HepG2 (cell line): ENCODE measurements around the gene SLIRP. TPM values are rescaled to one million over a fixed set of nuclear protein-coding genes. Genes with fewer than 3 reads are reported as not detected.

Source experiments
- HOXA5 ChIP-seq: sonication (generic); formaldehyde crosslinking; IDR thresholded peaks from 2 replicates; pipeline ENCODE4 v1.4.0; 2020; ENCODE audit warnings: missing genetic modification reagents
- KMT2A ChIP-seq: sonication (generic); formaldehyde crosslinking; IDR thresholded peaks from 2 replicates; pipeline ENCODE4 v1.4.0; 2020; ENCODE audit warnings: missing genetic modification reagents
- MEIS1 ChIP-seq: sonication (generic); formaldehyde crosslinking; IDR thresholded peaks from 2 replicates; pipeline ENCODE4 v1.9.0; 2021; ENCODE audit warnings: mild to moderate bottlenecking, missing genetic modification reagents, moderate library complexity, borderline replicate concordance
- NFKBIZ ChIP-seq: IDR thresholded peaks from 2 replicates; pipeline ENCODE4 v1.6.1; 2018; ENCODE audit warnings: missing genetic modification reagents, missing compliant biosample characterization
- NONO ChIP-seq, 2 experiments: fragments of 450-650 bp in 1 of 2; sonication (generic) in 1 of 2; formaldehyde crosslinking in 1 of 2; IDR thresholded peaks in 1 of 2; conservative IDR thresholded peaks in 1 of 2; 2 replicates each; pipeline versions ENCODE4 v1.6.1 to v1.8.0; 2017 to 2022; ENCODE audit warnings: mild to moderate bottlenecking in 1 of 2, missing genetic modification reagents in 1 of 2, moderate library complexity in 1 of 2
- NR2C2 ChIP-seq: sonication (generic); formaldehyde crosslinking; IDR thresholded peaks from 2 replicates; pipeline ENCODE4 v1.4.0; 2020; ENCODE audit warnings: missing genetic modification reagents, mild to moderate bottlenecking, moderate library complexity, borderline replicate concordance
- UBTF ChIP-seq: sonication (generic); formaldehyde crosslinking; IDR thresholded peaks from 2 replicates; pipeline ENCODE4 v1.4.0; 2020; ENCODE audit warnings: mild to moderate bottlenecking, missing genetic modification reagents
- ZBED4 ChIP-seq: sonication (generic); formaldehyde crosslinking; IDR thresholded peaks from 2 replicates; pipeline ENCODE4 v1.4.0; 2020; ENCODE audit warnings: missing genetic modification reagents, borderline replicate concordance
- ZBTB14 ChIP-seq: sonication (generic); formaldehyde crosslinking; IDR thresholded peaks from 2 replicates; pipeline ENCODE4 v1.4.0; 2020; ENCODE audit warnings: missing genetic modification reagents
- ZNF224 ChIP-seq: sonication (generic); formaldehyde crosslinking; IDR thresholded peaks from 2 replicates; pipeline ENCODE4 v1.5.0; 2020; ENCODE audit warnings: mild to moderate bottlenecking, missing genetic modification reagents
- ZNF256 ChIP-seq: sonication (generic); formaldehyde crosslinking; conservative IDR thresholded peaks from 2 replicates; pipeline ENCODE4 v1.4.0; 2020; ENCODE audit warnings: missing genetic modification reagents
- ZNF362 ChIP-seq: sonication (generic); formaldehyde crosslinking; IDR thresholded peaks from 2 replicates; pipeline ENCODE4 v1.4.0; 2020; ENCODE audit warnings: missing genetic modification reagents, mild to moderate bottlenecking, borderline replicate concordance
- ZNF543 ChIP-seq: sonication (generic); formaldehyde crosslinking; IDR thresholded peaks from 2 replicates; pipeline ENCODE4 v1.4.0; 2020; ENCODE audit warnings: mild to moderate bottlenecking, missing genetic modification reagents
- ZNF552 ChIP-seq: sonication (generic); formaldehyde crosslinking; IDR thresholded peaks from 2 replicates; pipeline ENCODE4 v1.9.0; 2022; ENCODE audit warnings: missing genetic modification reagents, mild to moderate bottlenecking, borderline replicate concordance
- ZNF597 ChIP-seq: sonication (generic); formaldehyde crosslinking; IDR thresholded peaks from 2 replicates; pipeline ENCODE4 v1.5.0; 2020; ENCODE audit warnings: missing genetic modification reagents
- ZNF607 ChIP-seq: sonication (generic); formaldehyde crosslinking; IDR thresholded peaks from 2 replicates; pipeline ENCODE4 v1.5.1; 2020; ENCODE audit warnings: missing genetic modification reagents, mild to moderate bottlenecking, borderline replicate concordance
- ZNF672 ChIP-seq: sonication (generic); formaldehyde crosslinking; IDR thresholded peaks from 2 replicates; pipeline ENCODE4 v1.8.1; 2022; ENCODE audit warnings: missing genetic modification reagents
- ZNF713 ChIP-seq: sonication (generic); formaldehyde crosslinking; IDR thresholded peaks from 2 replicates; pipeline ENCODE4 v1.4.0; 2020; ENCODE audit warnings: mild to moderate bottlenecking, missing genetic modification reagents
- polyA plus RNA-seq, 8 experiments: library from polyadenylated mRNA; depleted of rRNA in 3 of 8; stranded (reverse) in 7 of 8; unstranded in 1 of 8; fragments of >200 nt; fragmentation: Illumina TruSeq in 4 of 8; extraction: Trizol in 4 of 8; gene quantifications; 2 replicates each; pipeline versions ENCODE4 v1.2.1 to v1.2.3, GENCODE V29; 2011 to 2016; ENCODE audit warnings: low read depth in 4 of 8, missing spikeins in 1 of 8, mixed read lengths in 1 of 8; ENCODE audit not compliant: insufficient read depth in 1 of 8
- total RNA-seq, 5 experiments: library from RNA; depleted of rRNA; stranded (reverse); fragments of >200 nt; fragmentation: Illumina TruSeq; extraction: Trizol; gene quantifications; 2 replicates each; pipeline ENCODE4 v1.2.3, GENCODE V29; 2016; ENCODE audit warnings: low read depth in 1 of 5

SLIRP gene
- total and polyA plus RNA-seq, 2 of the 13 experiments (the other 11 are each of a cell fraction or from before 2014, with no cell fraction given): 281 to 548 TPM

GRCh38 chr14:77707724-77708408 lies at the start of gene SLIRP, which contains the start of gene ALKBH1 (continued):
- TF ChIP-seq ZBED4 (CRISPR knock-in tag) (no peak), ZNF607 (peak; percentile 69), ZNF672 (CRISPR knock-in tag) (no peak), UBTF (peak; percentile 41; the same call in 1 of the 2 replicates), ZBTB14 (CRISPR knock-in tag) (no peak), NFKBIZ (no peak; the same call in 1 of the 2 replicates), HOXA5 (CRISPR knock-in tag) (peak; percentile 68; the same call in 1 of the 2 replicates), ZNF224 (CRISPR knock-in tag) (0 out of 2 replicates have a peak, but pooled peaks have one; percentile 67), ZNF543 (CRISPR knock-in tag) (no peak), MEIS1 (CRISPR knock-in tag) (no peak), ZNF362 (CRISPR knock-in tag) (peak; percentile 11; the same call in 1 of the 2 replicates), NONO (IDR thresholded peaks at IDR 0.05) (no peak), NONO (CRISPR knock-in tag; conservative IDR thresholded peaks at IDR 0.05) (peak; percentile 65; the same call in 1 of the 2 replicates), ZNF256 (CRISPR knock-in tag) (peak; percentile 71; the same call in 1 of the 2 replicates), ZNF713 (CRISPR knock-in tag) (no peak), ZNF552 (CRISPR knock-in tag) (no peak), ZNF597 (CRISPR knock-in tag) (no peak), NR2C2 (CRISPR knock-in tag) (peak; percentile 100), KMT2A (CRISPR knock-in tag) (peak; percentile 96)
